Neural cell (in vitro differentiated cells): ENCODE data around the gene THADA. TPM values are rescaled to one million over a fixed set of nuclear protein-coding genes. Genes with fewer than 3 reads are reported as not detected.

ENCODE experiments used
- H2AFZ ChIP-seq: fragments of 200-600, 300-800 bp; sonication (generic), shearing (Covaris generic); 2 replicates; pipeline ENCODE4 v1.6.0; 2014; ENCODE audit warnings: low read depth, mild to moderate bottlenecking, antibody characterized with exemption, low read length, moderate library complexity
- H3F3A ChIP-seq: fragments of 200-600 bp; shearing (Covaris generic); 2 replicates; pipeline ENCODE4 v1.6.1; 2016; ENCODE audit warnings: mild to moderate bottlenecking, moderate library complexity, mixed read lengths, antibody characterized with exemption, low read length; ENCODE audit not compliant: insufficient read depth, poor library complexity, severe bottlenecking
- H3K27ac ChIP-seq: fragments of 200-600, 300-800 bp; sonication (generic), shearing (Covaris generic); 2 replicates; pipeline ENCODE4 v1.5.1; 2014; ENCODE audit warnings: mild to moderate bottlenecking, low read length, moderate library complexity
- H3K27me3 ChIP-seq: fragments of 300-800, 200-600 bp; sonication (generic), shearing (Covaris generic); 2 replicates; pipeline ENCODE4 v1.6.0; 2014; ENCODE audit warnings: mild to moderate bottlenecking, low read depth, low read length, moderate library complexity; ENCODE audit not compliant: insufficient read depth
- H3K36me3 ChIP-seq: fragments of 300-800, 200-600 bp; sonication (generic), shearing (Covaris generic); 2 replicates; pipeline ENCODE4 v1.5.1; 2014; ENCODE audit warnings: mild to moderate bottlenecking, antibody characterized with exemption, low read length, moderate library complexity; ENCODE audit not compliant: insufficient read depth
- H3K4me2 ChIP-seq: fragments of 300-800, 200-600 bp; sonication (generic), shearing (Covaris generic); 2 replicates; pipeline ENCODE4 v1.6.0; 2014; ENCODE audit warnings: mild to moderate bottlenecking, low read length
- H3K4me3 ChIP-seq: fragments of 300-800, 200-600 bp; sonication (generic), shearing (Covaris generic); 2 replicates; pipeline ENCODE4 v1.5.1; 2014; ENCODE audit warnings: mild to moderate bottlenecking, low read length, moderate library complexity
- H3K79me2 ChIP-seq: fragments of 200-600 bp; shearing (Covaris generic); replicated peaks from 2 replicates; pipeline ENCODE4 v1.6.0; 2014; ENCODE audit warnings: mild to moderate bottlenecking, low read length, moderate library complexity; ENCODE audit not compliant: insufficient read depth
- H3K9ac ChIP-seq: fragments of 300-800, 200-600 bp; sonication (generic), shearing (Covaris generic); 2 replicates; pipeline ENCODE4 v1.6.1; 2016; ENCODE audit warnings: mild to moderate bottlenecking, low read length, mixed read lengths
- H3K9me2 ChIP-seq: fragments of 200-600 bp; shearing (Covaris generic); 2 replicates; pipeline ENCODE4 v1.6.1; 2016; ENCODE audit warnings: mild to moderate bottlenecking, low read length, mixed read lengths; ENCODE audit not compliant: insufficient read depth
- H3K9me3 ChIP-seq: fragments of 200-600, 300-800 bp; sonication (generic), shearing (Covaris generic); 2 replicates; pipeline ENCODE4 v1.6.1; 2016; ENCODE audit warnings: mild to moderate bottlenecking, mixed run types, low read length, moderate library complexity, mixed read lengths
- H4K20me1 ChIP-seq: fragments of 200-600 bp; shearing (Covaris generic); 2 replicates; pipeline ENCODE4 v1.6.1; 2016; ENCODE audit warnings: mild to moderate bottlenecking, mixed run types; ENCODE audit not compliant: insufficient read depth
- CTCF ChIP-seq: fragments of 450-650 bp; IDR thresholded peaks from 2 replicates; pipeline ENCODE4 v1.5.1; 2014; ENCODE audit warnings: antibody characterized with exemption, mild to moderate bottlenecking, moderate library complexity; ENCODE audit not compliant: poor library complexity, severe bottlenecking
- EP300 ChIP-seq: fragments of 450-650 bp; conservative IDR thresholded peaks from 2 replicates; pipeline ENCODE4 v1.6.1; 2014; ENCODE audit warnings: antibody characterized with exemption, mild to moderate bottlenecking, moderate library complexity; ENCODE audit not compliant: poor library complexity, severe bottlenecking
- EZH2 ChIP-seq: fragments of 200-600, 300-800 bp; shearing (Covaris generic), sonication (generic); IDR thresholded peaks from 2 replicates; pipeline ENCODE4 v1.6.1; 2014; ENCODE audit warnings: antibody characterized with exemption, low read length, borderline replicate concordance, mild to moderate bottlenecking; ENCODE audit not compliant: insufficient read depth, poor library complexity, severe bottlenecking
- MXI1 ChIP-seq: fragments of 450-650 bp; conservative IDR thresholded peaks from 2 replicates; pipeline ENCODE4 v1.6.1; 2014; ENCODE audit warnings: antibody characterized with exemption, mild to moderate bottlenecking; ENCODE audit not compliant: poor library complexity, severe bottlenecking
- POLR2AphosphoS5 ChIP-seq: IDR thresholded peaks from 2 replicates; pipeline ENCODE4 v1.6.1; 2012
- RAD21 ChIP-seq: fragments of 450-650 bp; conservative IDR thresholded peaks from 2 replicates; pipeline ENCODE4 v1.6.1; 2014; ENCODE audit warnings: antibody characterized with exemption, mild to moderate bottlenecking, moderate library complexity
- REST ChIP-seq: IDR thresholded peaks from 2 replicates; pipeline ENCODE4 v1.6.1; 2012; ENCODE audit warnings: borderline replicate concordance
- SMC3 ChIP-seq: fragments of 450-650 bp; conservative IDR thresholded peaks from 2 replicates; pipeline ENCODE4 v1.6.1; 2014; ENCODE audit warnings: antibody characterized with exemption, mild to moderate bottlenecking, moderate library complexity; ENCODE audit not compliant: poor library complexity
- TAF1 ChIP-seq: IDR thresholded peaks from 2 replicates; pipeline ENCODE4 v1.6.1; 2012; ENCODE audit warnings: low read depth
- polyA plus RNA-seq: library from polyadenylated mRNA; depleted of rRNA; stranded (reverse); fragments of >200 nt; gene quantifications from 2 replicates; pipeline ENCODE4 v1.2.3, GENCODE V29; 2014

Gene THADA
- polyA plus RNA-seq, 1 donor from 2014 or later, result 8.5 TPM

- Histone ChIP-seq H3K27ac (no peak overlapping the region), H2AFZ (no peak overlapping the region), H3K9me2 (no peaks in the 10 kb centered on the region), H3K9me3 (no peaks in the 10 kb centered on the region), H3K9ac (no peak overlapping the region), H3K4me2 (no peak overlapping the region), H3K27me3 (no peaks in the 10 kb centered on the region), H3K79me2 (no peaks in the 10 kb centered on the region), H3K36me3 (no peaks in the 10 kb centered on the region), H3F3A (no peaks in the 10 kb centered on the region), H3K4me3 (no peak overlapping the region), H4K20me1 (no peaks in the 10 kb centered on the region)
- no peak for TF ChIP-seq CTCF
- no peak for TF ChIP-seq TAF1
- no peak for TF ChIP-seq EP300
- no peak for TF ChIP-seq SMC3
- TF ChIP-seq MXI1, result no peak
- no peak for TF ChIP-seq RAD21
- no peak for TF ChIP-seq EZH2
- TF ChIP-seq REST, result no peak
- TF ChIP-seq POLR2AphosphoS5, result no peak
Measured at GRCh38 chr2:43240766-43241150, 355.1 kb downstream of the THADA start.

GRCh38 chr2:43239981-43240765 is 355.7 kb downstream of the THADA start:
- TF ChIP-seq REST (no peak), POLR2AphosphoS5 (no peak), MXI1 (no peak), TAF1 (no peak), CTCF (no peak), EZH2 (no peak), RAD21 (no peak), SMC3 (no peak), EP300 (no peak)
- Histone ChIP-seq H3K79me2 (no peaks in the 10 kb centered on the region), H3K9me2 (no peaks in the 10 kb centered on the region), H2AFZ (no peak overlapping the region), H3K27me3 (no peaks in the 10 kb centered on the region), H3K27ac (no peak overlapping the region), H3K9ac (no peak overlapping the region), H3K4me3 (no peak overlapping the region), H4K20me1 (no peaks in the 10 kb centered on the region), H3F3A (no peaks in the 10 kb centered on the region), H3K36me3 (no peaks in the 10 kb centered on the region), H3K4me2 (no peak overlapping the region), H3K9me3 (no peaks in the 10 kb centered on the region)
